HG03095 (cell line): ENCODE results near the gene TTC28.
"Not testable (repeated sequence)": the region's sequence is repeated elsewhere in the genome, so short reads cannot be mapped to it uniquely, and the experiment has no call there.

Experiments
- ATAC-seq: cut with Tn5 transposase; IDR thresholded peaks from one replicate; pipeline ENCODE4 v1.9.1; 2021; ENCODE audit warnings: moderate library complexity; ENCODE audit not compliant: unreplicated experiment

TTC28 gene

GRCh38 chr22:28562324-28562723 is 117.3 kb downstream of the TTC28 start:
- ATAC-seq, result no peak

DNA sequence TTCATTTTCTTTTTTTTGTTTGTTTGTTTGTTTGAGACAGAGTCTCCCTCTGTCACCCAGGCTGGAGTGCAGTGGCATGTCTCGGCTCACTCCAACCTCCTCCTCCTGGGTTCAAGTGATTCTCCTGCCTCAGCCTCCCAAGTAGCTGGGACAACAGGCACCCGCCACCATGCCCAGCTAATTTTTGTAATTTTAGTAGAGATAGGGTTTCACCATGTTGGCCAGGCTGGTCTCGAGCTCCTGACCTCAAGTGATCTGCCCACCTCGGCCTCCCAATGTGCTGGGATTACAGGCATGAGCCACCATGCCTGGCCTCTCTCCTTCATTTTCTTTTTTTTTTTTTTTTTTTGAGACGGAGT is 118.9 kb downstream of the TTC28 start:
- not testable (repeated sequence) for ATAC-seq

DNA sequence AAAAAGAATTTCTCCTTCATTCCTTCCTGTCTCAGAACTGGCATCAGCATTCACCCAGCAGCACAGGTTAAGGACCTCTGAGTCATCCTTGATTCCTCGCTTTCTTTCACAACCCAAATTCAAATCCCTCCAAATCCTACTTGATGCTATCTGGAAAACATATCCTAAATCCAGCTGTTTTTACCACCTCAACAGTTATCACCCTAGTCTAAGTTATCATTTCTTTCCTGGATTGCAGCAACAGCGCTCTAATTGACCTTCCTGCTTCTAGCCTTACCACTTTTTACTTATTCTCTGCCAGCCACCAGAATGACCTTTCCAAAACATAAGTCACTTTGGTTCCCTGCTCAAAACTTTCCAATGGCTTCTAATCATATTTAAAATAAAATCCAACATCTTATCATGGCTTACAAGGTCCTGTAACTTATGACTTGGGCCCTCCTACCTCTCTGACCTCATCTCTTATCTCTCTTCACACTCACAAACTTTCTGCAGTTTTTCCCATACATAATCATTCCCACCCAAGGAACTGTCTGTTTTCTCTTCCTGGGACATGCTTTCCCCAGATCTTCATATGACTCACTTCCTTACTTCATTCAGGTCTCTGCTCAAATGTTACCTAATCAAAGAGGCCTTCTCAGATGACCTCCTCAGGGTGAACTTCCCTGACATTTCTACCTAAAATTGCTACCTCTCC is 119.4 kb downstream of the TTC28 start:
- ATAC-seq, result no peak

- ATAC-seq, result no peak
Measured at GRCh38 chr22:28557184-28557583, 122.5 kb downstream of the TTC28 start.

- ATAC-seq, result not testable (repeated sequence)
Measured at GRCh38 chr22:28553108-28553866, 126.4 kb downstream of the TTC28 start.

DNA sequence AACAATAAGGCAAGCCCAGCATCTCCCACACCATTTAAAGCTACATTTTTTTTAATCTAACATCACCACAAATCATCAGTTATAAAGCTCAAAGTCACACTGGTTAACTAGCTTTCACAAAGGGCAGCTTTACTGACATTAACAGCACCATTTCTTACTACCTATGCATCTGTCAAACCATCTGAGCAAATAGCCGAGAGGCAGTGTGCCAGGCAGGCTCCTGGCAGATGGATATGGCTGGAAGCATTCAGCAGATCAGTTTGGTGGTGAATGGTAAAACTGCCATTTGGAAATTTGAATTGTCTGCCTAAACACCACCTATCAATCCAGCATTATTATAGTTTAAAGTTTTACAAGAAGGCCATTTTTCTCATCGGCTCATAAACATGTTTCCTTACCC is 131.2 kb downstream of the TTC28 start:
- no peak for ATAC-seq

DNA sequence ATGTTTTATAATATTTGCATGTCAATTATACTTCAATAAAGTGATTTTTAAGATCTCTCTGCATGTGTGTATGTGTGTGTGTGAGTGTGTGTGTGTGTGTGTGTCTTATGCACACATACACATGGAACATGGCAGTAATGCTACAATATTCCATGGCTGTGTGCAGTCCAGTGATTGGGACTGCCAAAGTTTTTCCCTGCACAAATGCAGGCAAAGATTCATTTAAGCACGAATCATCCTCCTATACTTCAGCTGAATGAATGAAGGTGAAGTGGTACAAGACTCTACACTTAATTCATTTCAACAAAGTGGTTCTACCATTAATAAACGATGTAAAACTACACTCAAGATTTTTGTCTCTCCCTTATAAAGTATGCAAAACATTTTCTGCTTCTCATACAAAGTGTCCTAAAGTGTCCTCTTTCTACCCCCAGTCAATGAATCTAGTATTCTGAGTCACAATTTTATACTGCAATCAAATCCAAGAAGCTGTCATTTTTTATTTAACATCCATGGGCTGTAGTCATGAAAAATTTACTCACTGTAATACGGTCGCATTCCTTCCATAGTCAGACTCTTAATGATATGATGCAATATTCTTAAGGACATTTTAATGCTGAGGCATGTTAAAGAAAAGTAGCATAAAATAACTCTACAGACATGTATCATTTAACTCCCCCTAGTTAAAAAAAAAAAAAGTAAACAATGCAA is 132.4 kb downstream of the TTC28 start:
- ATAC-seq, result no peak

DNA sequence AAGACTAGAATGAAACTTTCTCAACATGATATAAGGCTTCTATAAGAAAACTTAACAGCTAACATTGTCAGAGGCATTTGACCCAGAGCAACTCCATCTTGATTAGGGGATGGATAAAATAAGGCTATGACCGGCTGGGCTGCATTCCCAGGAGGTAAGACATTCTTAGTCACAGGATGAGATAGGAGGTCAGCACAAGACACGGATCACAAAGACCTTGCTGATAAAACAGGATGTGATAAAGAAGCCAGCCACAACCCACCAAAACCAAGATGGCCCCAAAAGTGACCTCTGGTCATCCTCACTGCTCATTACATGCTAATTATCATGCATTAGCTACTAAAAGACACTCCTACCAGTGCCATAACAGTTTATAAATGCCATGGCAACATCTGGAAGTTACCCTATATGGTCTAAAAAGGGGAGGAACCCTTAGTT is 135.2 kb downstream of the TTC28 start:
- ATAC-seq, result no peak

GRCh38 chr22:28542980-28543621 is 136.5 kb downstream of the TTC28 start:
- no peak for ATAC-seq

DNA sequence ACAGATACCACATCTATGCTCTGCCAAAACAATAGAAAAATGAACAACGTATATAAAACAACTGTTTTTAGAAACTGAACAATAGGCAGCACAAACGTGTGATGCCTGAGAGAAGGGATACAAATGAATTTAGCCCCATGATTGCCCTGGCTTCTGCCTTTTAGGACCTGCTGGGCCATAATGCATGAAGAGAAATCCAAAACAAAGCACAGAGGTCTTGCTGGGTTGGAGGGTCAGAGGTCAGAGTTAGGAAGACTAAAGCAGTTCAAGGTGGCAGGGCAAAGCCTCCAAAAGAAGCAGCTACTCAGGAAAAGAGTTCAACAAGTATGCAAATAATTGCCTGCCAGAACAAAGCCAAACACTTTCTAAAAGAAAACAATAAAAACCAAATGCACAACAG is 138.5 kb downstream of the TTC28 start:
- ATAC-seq, result no peak

- no peak for ATAC-seq
Measured at GRCh38 chr22:28538922-28539321, 140.7 kb downstream of the TTC28 start.

DNA sequence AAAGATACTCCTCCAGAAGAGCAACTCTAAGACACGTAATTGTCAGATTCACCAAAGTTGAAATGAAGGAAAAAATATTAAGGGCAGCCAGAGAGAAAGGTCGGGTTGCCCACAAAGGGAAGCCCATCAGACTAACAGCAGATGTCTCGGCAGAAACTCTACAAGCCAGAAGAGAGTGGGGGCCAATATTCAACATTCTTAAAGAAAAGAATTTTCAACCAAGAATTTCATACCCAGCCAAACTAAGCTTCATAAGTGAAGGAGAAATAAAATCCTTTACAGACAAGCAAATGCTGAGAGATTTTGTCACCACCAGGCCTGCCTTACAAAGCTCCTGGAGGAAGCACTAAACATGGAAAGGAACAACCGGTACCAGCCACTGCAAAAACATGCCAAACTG is 149.1 kb downstream of the TTC28 start:
- not testable (repeated sequence) for ATAC-seq

GRCh38 chr22:28529144-28529543 is 150.5 kb downstream of the TTC28 start:
- ATAC-seq, result not testable (repeated sequence)

GRCh38 chr22:28521451-28521850 is 158.2 kb downstream of the TTC28 start:
- no peak for ATAC-seq

DNA sequence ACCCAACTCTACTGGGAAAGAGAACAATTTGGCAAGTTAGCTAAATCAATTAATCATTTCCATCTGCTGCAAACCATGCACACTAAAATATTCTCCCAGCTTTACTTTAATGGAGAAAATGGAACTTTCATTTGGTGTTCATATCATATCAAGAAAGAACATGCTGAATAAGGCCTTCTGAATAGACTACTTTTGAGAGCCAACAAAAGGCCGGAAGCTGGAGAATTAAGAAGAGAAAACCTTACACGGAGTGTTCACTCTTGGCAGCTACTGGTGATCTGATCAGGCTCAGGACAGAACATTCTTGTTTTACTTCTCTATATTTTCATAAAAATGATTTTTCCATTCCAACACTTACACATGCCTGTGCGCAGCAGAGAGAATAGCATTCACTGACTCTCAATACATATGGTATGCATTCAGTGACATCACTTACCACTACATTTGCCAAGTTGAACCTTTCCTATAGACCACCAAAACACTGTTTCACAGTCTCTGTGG is 165.3 kb downstream of the TTC28 start:
- ATAC-seq, result no peak

GRCh38 chr22:28512387-28512786 is 167.3 kb downstream of the TTC28 start:
- not testable (repeated sequence) for ATAC-seq

GRCh38 chr22:28507896-28508295 is 171.7 kb downstream of the TTC28 start:
- no peak for ATAC-seq

DNA sequence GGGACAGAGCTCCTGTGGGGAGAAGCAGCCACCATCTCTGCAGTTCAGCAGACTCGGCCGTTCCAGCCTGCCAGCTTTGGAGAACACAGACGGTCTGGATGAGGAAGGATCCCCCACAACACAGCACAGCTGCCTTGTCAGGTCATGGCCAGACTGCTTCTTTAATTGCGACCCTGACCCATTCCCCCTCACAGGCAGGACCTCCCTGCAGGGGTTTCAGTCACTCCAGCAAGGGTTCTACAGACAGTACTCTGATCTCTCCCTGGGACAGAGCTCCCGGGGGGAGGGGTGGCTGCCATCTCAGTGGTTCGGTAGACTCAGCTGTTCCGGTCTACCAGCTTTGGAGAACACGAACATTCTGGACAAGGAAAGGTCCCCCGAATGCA is 173.5 kb downstream of the TTC28 start:
- ATAC-seq, result no peak

DNA sequence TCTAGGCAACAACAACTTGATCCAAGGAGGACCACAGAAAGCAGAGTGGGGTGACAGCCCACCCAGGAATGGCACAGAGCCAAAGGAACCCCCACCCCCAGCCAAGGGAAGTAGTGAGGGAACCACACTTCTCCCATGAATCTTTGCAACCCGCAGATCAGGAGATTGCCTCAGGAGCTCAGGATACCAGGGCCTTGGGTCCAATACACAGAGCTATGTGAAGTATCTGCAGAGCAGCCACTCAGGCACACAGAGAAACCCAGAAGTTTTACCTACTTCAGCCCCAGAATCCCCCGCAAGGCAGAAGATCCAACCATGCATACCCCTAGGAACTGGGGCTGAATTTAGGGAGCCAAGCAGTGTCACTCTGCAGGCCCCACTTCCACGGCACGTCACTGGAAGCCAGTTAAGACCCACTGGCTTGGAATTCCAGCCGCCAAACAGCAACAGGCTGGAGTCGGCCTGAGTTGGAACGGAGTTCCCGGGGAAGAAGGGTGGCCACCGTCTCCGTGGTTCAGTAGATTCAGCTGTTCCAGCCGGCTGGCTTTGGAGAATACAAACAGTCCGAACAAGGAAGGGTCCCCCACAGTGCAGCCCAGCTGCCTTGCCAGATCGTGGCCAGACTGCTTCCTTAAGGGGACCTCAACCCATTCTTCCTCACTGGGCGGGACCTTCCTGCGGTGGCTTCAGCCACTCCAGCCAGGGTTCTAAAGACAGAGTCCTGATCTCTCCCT is 174.1 kb downstream of the TTC28 start:
- ATAC-seq, result no peak

DNA sequence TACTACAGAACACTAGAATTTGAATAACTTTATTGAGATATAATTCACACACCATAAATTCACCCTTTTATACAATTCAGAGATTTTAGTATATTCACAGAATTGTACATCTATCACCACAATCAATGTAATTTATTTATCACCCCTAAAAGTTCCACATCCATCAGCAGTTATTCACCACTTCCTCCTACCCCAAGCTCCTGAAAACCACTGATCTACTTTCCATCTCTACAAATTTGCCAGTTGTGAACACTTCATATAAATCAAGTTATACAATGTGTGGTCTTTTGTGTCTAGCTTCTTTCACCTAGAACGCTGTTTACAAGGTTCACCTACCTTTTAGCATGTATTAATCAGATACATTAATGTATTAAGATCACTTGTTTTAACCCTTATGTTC is 179.6 kb downstream of the TTC28 start:
- ATAC-seq, result no peak

DNA sequence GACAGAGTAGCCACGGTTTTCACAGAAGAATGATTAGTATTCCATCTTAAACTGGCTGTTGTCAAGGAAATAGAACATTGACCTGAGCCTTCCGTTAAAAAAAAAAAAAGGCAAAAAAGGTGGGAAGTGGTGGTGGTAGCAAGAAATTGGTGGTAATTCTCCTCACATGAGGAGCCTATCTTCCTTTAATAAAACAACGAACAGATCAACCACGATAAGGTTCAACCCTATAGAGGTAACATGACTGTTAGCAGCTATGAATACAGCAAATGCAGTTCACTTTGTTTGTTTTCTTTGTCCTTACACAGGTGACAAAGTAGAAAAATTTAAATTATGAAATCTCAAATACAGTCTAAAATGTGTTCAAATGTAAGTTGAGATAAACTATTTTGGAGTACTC is 181.6 kb downstream of the TTC28 start:
- no peak for ATAC-seq
